Measurements from ENCODE around the gene SLC66A2.

Gene SLC66A2

GRCh38 chr18:79871481-79872091, 79.9 kb downstream of the SLC66A2 start:
- H3K4me3 ChIP-seq (ENCODE audit: control insufficient read depth, low read depth, low read length), result no peak overlapping the region
- no peak for TF ChIP-seq CTCF (IDR thresholded peaks at IDR 0.05; ENCODE audit: control insufficient read depth, insufficient read depth, low read depth, low read length, missing control alignments)
- no peak for DNase-seq (ENCODE audit: low read depth)

- H3K4me3 ChIP-seq (ENCODE audit: control insufficient read depth, low read depth, low read length), result no peak overlapping the region
- no peak for TF ChIP-seq CTCF (IDR thresholded peaks at IDR 0.05; ENCODE audit: control insufficient read depth, insufficient read depth, low read depth, low read length, missing control alignments)
- DNase-seq (ENCODE audit: low read depth), result no peak
Observed at GRCh38 chr18:79871026-79871390, 80.4 kb downstream of the SLC66A2 start.

- TF ChIP-seq CTCF (IDR thresholded peaks at IDR 0.05; ENCODE audit: control insufficient read depth, insufficient read depth, low read depth, low read length, missing control alignments), result no peak
- no peak overlapping the region for H3K4me3 ChIP-seq (ENCODE audit: control insufficient read depth, low read depth, low read length)
- no peak for DNase-seq (ENCODE audit: low read depth)
Observed at GRCh38 chr18:79870301-79871025, 81.0 kb downstream of the SLC66A2 start.

- no peak for DNase-seq (ENCODE audit: low read depth)
- H3K4me3 ChIP-seq (ENCODE audit: control insufficient read depth, low read depth, low read length), result no peak overlapping the region
- no peak for TF ChIP-seq CTCF (IDR thresholded peaks at IDR 0.05; ENCODE audit: control insufficient read depth, insufficient read depth, low read depth, low read length, missing control alignments)
Observed at GRCh38 chr18:79869591-79870300, 81.7 kb downstream of the SLC66A2 start.

- no peak overlapping the region for H3K4me3 ChIP-seq (ENCODE audit: control insufficient read depth, low read depth, low read length)
- no peak for TF ChIP-seq CTCF (IDR thresholded peaks at IDR 0.05; ENCODE audit: control insufficient read depth, insufficient read depth, low read depth, low read length, missing control alignments)
- no peak for DNase-seq (ENCODE audit: low read depth)
Observed at GRCh38 chr18:79868811-79869541, 82.5 kb downstream of the SLC66A2 start.

GRCh38 chr18:79868168-79868784, 83.2 kb downstream of the SLC66A2 start:
- no peak for TF ChIP-seq CTCF (IDR thresholded peaks at IDR 0.05; ENCODE audit: control insufficient read depth, insufficient read depth, low read depth, low read length, missing control alignments)
- H3K4me3 ChIP-seq (ENCODE audit: control insufficient read depth, low read depth, low read length), result no peak overlapping the region
- DNase-seq (ENCODE audit: low read depth), result no peak
